ENCODE data around the gene PTPRG.

GRCh38 chr3:61820306-61820992 is 259.1 kb downstream of the PTPRG start:
- no peak for TF ChIP-seq CTCF (IDR thresholded peaks at IDR 0.05)
- TF ChIP-seq POLR2A (IDR thresholded peaks at IDR 0.05): no peak

Data from body of pancreas (tissue), 4 donors.